Measurements from ENCODE around the gene KCNH1.

KCNH1 gene

GRCh38 chr1:211129776-211130175 lies 4.2 kb downstream of the KCNH1 start:
- no peak for DNase-seq (ENCODE audit: low read depth)
- H3K4me3 ChIP-seq (ENCODE audit: low read depth, low read length) = no peak overlapping the region
- TF ChIP-seq CTCF (conservative IDR thresholded peaks at IDR 0.05; ENCODE audit: low read depth, low read length) = no peak

GRCh38 chr1:211127166-211127565 lies 6.8 kb downstream of the KCNH1 start:
- DNase-seq (ENCODE audit: low read depth) = no peak
- no peak overlapping the region for H3K4me3 ChIP-seq (ENCODE audit: low read depth, low read length)
- no peak for TF ChIP-seq CTCF (conservative IDR thresholded peaks at IDR 0.05; ENCODE audit: low read depth, low read length)

GRCh38 chr1:211126622-211127021 lies 7.3 kb downstream of the KCNH1 start:
- DNase-seq (ENCODE audit: low read depth) = no peak
- TF ChIP-seq CTCF (conservative IDR thresholded peaks at IDR 0.05; ENCODE audit: low read depth, low read length) = no peak
- no peak overlapping the region for H3K4me3 ChIP-seq (ENCODE audit: low read depth, low read length)

GRCh38 chr1:211118407-211119102 lies 15.4 kb downstream of the KCNH1 start:
- no peak overlapping the region for H3K4me3 ChIP-seq (ENCODE audit: low read depth, low read length)
- no peak for DNase-seq (ENCODE audit: low read depth)
- no peak for TF ChIP-seq CTCF (conservative IDR thresholded peaks at IDR 0.05; ENCODE audit: low read depth, low read length)

- no peak overlapping the region for H3K4me3 ChIP-seq (ENCODE audit: low read depth, low read length)
- DNase-seq (ENCODE audit: low read depth) = no peak
- TF ChIP-seq CTCF (conservative IDR thresholded peaks at IDR 0.05; ENCODE audit: low read depth, low read length) = no peak
Observed at GRCh38 chr1:211114446-211114845, 19.5 kb downstream of the KCNH1 start.

GRCh38 chr1:211113566-211113965 lies 20.4 kb downstream of the KCNH1 start:
- no peak for TF ChIP-seq CTCF (conservative IDR thresholded peaks at IDR 0.05; ENCODE audit: low read depth, low read length)
- H3K4me3 ChIP-seq (ENCODE audit: low read depth, low read length) = no peak overlapping the region
- no peak for DNase-seq (ENCODE audit: low read depth)

- no peak for TF ChIP-seq CTCF (conservative IDR thresholded peaks at IDR 0.05; ENCODE audit: low read depth, low read length)
- DNase-seq (ENCODE audit: low read depth) = no peak
- H3K4me3 ChIP-seq (ENCODE audit: low read depth, low read length) = no peak overlapping the region
Observed at GRCh38 chr1:211111351-211111750, 22.6 kb downstream of the KCNH1 start.
